Hematopoietic multipotent progenitor cell (in vitro differentiated cells): ENCODE data around the gene EYA3. TPM values are rescaled to one million over a fixed set of nuclear protein-coding genes. Genes with fewer than 3 reads are reported as not detected.
A peak's percentile ranks its signal among the peaks of the same experiment; 100 is the strongest.

Experiments used
- DNase-seq, 3 donors: peaks; one replicate each; pipeline ENCODE4 v3.0.0-alpha.2; 2011 to 2015; ENCODE audit warnings: low read depth in 2 of 3, low spot score in 2 of 3
- total RNA-seq: library from RNA; depleted of rRNA; stranded (reverse); fragments of >200 nt; gene quantifications from one replicate; pipeline ENCODE4 v1.2.3, GENCODE V29; 2012

EYA3 gene
- total RNA-seq, 1 donor, result 12.7 TPM

- DNase-seq, result no peak
These were observed 13.4 kb downstream of the EYA3 start for GRCh38 chr1:28074892-28075511.

- DNase-seq, result no peak
These were observed 14.5 kb downstream of the EYA3 start for GRCh38 chr1:28073867-28074266.

- no peak for DNase-seq
These were observed 16.6 kb downstream of the EYA3 start for GRCh38 chr1:28071813-28072212.

GRCh38 chr1:28070725-28071593 lies 17.5 kb downstream of the EYA3 start:
- DNase-seq, result no peak

GRCh38 chr1:28067523-28068090 lies 20.8 kb downstream of the EYA3 start:
- no peak for DNase-seq

- DNase-seq, result no peak
These were observed 21.8 kb downstream of the EYA3 start for GRCh38 chr1:28066393-28067154.

GRCh38 chr1:28064064-28064463 lies 24.3 kb downstream of the EYA3 start:
- peak in 1 of 3 donors; percentile 39 for DNase-seq

GRCh38 chr1:28062806-28063205 lies 25.6 kb downstream of the EYA3 start:
- no peak for DNase-seq

GRCh38 chr1:28058971-28059878 lies 29.2 kb downstream of the EYA3 start:
- DNase-seq, result no peak

GRCh38 chr1:28058168-28058567 lies 30.2 kb downstream of the EYA3 start:
- DNase-seq, result no peak

GRCh38 chr1:28056129-28056925 lies 32.1 kb downstream of the EYA3 start:
- DNase-seq, result peak in 2 of 3 donors; percentile 68 to 78

- DNase-seq, result no peak
These were observed 37.6 kb downstream of the EYA3 start for GRCh38 chr1:28050776-28051175.

- no peak for DNase-seq
These were observed 41.7 kb downstream of the EYA3 start for GRCh38 chr1:28046716-28047115.

GRCh38 chr1:28045777-28046176 lies 42.6 kb downstream of the EYA3 start:
- no peak for DNase-seq

- no peak for DNase-seq
These were observed 44.0 kb downstream of the EYA3 start for GRCh38 chr1:28044399-28044798.

- DNase-seq, result no peak
These were observed 49.1 kb downstream of the EYA3 start for GRCh38 chr1:28039341-28039740.

GRCh38 chr1:28037946-28038345 lies 50.5 kb downstream of the EYA3 start:
- DNase-seq, result no peak

- no peak for DNase-seq
These were observed 51.2 kb downstream of the EYA3 start for GRCh38 chr1:28037206-28037605.

GRCh38 chr1:28036431-28036830 lies 52.0 kb downstream of the EYA3 start:
- peak in 1 of 3 donors; percentile 11 for DNase-seq
